HG03439 (cell line): Measurements from ENCODE around the gene MUC6.

Experiments
- ATAC-seq: cut with Tn5 transposase; IDR thresholded peaks from one replicate; pipeline ENCODE4 v1.9.1; 2021; ENCODE audit warnings: mild to moderate bottlenecking, moderate library complexity; ENCODE audit not compliant: unreplicated experiment

The MUC6 gene

DNA sequence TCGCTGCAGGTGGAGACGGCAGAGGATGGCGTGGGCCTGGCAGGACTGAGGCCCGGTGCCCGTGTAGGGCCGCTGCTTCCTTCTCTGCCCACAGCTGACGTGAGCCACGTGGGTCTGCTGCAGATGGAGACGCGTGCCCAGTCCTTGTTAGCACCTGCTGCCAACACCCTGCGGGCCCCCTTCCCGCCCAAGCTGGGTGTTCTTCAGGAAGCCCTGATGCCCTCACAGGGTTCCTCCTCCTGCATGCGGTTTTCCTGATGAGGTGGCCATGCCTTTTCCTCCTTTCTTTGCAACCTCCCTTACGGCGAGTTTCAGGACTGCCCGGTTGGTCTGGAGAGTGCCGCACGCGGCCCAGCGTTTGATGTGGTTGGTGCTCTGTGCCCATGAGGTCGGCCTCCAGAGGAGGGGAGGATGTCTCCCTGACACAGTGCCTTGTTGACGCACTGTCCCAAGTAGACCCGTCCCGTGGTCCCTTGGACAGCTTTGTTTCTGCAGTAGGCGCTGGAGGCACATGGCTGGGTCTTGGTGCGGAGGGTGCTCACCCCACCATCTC is 66.1 kb downstream of the MUC6 start:
- no peak for ATAC-seq

DNA sequence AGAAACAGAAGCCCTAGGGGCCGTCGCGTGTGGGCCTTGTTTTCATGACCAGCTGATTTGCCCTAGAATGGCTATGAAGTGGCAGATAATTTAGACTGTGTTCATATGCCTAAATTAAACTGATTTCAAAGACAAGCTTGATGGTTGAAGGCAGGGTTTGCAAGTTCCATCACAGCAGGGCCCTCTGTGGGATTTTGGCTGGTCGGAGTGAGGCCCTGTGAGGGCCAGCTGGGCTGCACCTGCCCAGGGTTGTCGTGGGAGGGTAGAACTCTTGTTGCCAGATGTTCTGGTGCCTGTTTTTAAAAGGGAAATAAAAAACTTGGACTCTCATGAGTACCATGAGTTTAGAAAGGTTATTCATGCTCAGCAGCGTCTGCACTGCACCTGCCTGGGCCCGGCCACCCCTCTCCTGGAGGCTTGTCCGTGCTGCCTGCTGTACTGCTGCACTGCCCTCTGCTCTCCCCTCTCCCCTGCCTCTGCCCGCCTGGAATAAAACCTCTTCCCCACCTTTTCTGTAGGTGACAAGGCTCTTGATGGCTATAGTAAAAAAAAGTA is 66.8 kb downstream of the MUC6 start:
- ATAC-seq: no peak

DNA sequence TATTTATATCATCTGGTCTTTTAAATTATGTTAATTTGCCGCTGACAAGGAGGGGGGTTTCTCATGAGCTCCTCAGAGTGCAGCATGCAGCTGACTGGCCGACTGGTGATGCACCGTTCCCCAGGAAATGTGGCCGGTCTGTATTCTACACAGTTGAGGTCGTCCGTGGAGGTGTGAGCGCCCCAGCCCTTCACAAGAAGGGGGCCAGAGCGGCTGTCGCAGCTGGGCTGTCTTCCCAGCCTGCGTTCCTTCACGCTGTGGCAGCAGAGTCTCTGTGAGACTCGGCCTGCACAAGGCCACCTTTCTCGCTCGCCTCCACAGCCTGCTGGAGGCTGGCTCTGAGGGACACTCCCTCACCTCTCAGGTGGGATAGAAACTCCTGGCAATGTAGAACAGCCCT is 67.7 kb downstream of the MUC6 start:
- no peak for ATAC-seq

DNA sequence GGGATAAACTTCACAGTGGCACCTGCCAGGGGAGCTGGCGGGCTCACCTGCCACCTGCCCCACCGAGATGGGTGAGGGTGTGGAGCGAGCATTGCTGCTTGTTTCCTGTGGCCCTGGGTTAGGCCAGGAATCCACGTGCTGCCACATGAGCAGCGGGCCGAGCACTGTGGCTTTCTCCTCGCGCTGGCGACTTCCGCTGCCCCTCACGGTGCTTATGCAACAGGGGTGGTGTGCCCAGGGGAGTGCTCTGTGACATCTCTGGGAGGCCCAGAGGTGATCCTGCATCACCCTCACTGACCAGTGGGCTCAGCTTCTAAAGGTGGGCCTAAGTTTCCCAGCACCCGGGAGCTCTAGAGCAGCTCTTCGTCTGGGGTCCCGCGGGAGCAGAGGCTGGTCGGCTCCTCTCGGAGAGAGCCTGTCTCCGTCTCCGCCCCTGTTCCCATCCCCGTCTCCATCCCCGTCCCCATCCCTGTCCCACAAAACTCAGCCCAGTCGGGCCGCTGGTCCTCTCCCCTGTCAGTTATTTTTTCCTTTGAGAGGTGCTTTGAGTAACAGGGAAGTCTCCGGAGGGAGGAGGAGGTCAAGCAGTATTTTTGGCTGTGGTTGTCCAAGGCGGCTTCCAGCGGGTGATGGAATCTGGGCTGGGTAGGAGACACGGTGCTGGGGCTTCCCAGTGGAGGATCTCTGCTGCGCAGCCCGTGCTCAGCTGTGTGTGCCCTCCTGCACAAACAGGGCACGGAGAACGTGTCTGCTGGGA is 68.3 kb downstream of the MUC6 start:
- no peak for ATAC-seq

DNA sequence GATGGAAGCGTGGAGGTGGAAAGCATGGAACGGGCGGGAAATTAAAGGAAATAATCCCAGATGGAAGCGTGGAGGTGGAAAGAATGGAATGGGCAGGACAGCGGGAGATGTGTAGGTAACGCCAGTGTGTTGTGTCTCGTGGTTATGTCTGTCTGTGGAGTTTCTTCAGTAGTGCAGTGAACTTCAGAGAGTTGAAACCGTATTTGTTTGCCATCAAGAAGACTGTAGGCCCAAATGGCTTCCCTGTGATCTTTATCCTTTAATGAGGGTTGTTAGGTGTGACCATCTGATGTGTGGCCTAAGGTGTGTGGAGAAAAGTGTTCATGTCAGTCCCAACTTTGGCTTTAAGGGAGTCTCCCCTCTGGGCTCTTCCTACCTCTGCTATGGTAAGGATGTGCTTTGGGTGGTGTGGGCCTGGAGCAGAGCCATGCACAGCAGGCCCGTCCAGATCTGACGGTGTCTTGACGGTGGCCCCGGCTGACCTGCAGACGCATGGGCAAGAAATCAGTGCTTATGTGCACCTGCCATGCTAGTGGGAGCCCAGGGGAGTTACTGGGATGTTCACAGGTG is 71.2 kb downstream of the MUC6 start:
- ATAC-seq: no peak

DNA sequence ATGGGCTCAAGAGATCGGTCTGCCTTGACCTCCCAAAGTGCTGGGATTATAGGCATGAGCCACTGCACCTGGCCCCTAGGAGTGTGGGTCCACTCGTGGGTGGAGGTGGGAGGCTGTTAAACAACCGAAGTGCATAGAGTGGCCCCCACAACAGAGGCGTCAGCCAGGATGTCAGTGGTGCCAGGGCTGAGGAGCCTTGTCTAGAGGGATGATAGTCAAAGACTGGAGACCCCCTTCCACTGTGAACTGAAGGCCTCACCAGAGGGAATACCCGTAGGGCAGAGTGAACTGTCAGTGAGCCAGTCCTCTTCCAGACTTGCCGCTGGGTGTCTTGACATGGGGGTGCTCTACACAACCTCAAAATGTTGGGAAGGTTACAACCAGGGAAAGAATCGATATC is 72.7 kb downstream of the MUC6 start:
- ATAC-seq: no peak
